CD4-positive, alpha-beta T cell treated with Interleukin-17A for 1 hour (primary cell): Measurements from ENCODE around the gene CRY1.
"Not testable (repeated sequence)": the region's sequence is repeated elsewhere in the genome, so short reads cannot be mapped to it uniquely, and the experiment has no call there.

Source experiments
- DNase-seq: peaks from one replicate; pipeline ENCODE4 v3.0.0-alpha.2; 2020

The CRY1 gene

GRCh38 chr12:107107381-107107780 lies 14.0 kb upstream of the CRY1 start:
- DNase-seq: no peak

DNA sequence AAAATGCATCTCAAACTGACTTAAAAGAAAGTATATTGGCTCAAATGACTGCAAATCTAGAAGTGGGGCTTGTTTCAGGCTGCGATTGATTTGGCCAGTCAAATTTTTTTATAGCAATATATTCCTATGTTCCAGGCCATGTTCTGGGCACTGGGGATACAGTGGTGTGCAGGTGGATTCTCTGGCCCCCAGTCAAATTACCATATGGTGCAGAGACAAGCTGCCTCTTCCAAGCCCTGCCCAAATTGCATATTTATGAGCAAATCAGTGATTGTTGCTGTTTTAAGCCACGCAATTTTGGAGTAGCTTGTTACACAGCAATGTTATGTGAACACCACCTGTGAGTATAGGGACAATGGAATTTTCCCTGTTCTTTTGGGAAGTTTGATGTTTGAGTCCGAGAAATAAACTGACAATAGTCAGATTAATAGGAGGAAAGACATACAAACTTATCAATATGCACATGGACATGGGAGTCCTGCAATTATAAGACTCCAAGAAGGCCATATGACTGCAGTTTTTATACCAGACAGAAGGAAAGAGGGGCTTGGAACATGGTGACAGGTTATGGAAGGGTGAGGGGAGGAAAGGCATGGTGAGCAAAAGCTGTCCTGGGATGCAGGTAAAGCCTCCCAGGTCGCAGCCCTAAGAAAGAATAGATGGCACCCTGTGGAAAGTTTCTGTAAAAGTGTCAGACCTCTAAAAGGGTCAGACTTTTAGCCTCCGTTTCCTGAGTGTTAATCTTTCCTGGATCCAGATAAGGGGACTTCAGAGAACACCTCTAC lies 13.1 kb upstream of the CRY1 start:
- no peak for DNase-seq

- DNase-seq: no peak
These were observed 12.0 kb upstream of the CRY1 start for GRCh38 chr12:107105410-107105703.

DNA sequence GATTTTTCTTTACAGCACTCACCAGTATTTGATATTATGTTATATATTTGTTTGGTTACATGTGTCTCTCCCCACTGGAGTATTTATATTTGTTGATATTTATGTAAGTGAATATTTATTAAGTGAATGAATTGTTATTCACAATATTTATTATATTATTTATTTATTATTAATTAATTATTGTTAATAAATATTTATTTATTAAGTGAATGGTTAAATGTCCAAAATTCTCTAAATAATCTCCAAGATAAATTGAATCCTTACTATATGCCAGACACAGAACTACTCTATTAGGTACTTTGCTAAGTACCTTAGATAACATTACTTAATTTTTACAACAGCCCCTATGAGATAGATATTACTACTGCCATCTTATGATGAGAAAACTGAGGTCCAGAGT lies 10.2 kb upstream of the CRY1 start:
- DNase-seq: no peak

- DNase-seq: no peak
These were observed 9.7 kb upstream of the CRY1 start for GRCh38 chr12:107103097-107103496.

DNA sequence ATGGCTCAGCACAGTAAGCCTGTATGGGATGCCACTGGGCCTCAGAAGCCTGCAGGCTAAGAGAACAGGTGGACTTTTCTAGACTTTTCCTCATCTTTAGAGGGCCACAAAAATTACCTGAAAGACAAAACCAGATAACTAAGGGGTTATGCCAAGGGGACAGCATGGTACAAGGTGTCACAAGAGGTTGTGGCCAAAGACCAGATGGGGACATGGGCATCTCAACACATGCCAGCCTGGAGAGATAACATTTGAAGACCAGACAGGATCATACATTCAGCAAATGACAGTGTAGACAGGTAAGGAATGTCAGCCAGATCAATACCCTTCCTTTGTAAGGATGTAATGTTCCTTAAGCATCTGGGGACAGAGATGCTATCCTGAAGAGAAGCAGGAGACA lies 8.9 kb upstream of the CRY1 start:
- DNase-seq: no peak

GRCh38 chr12:107101651-107102050 lies 8.3 kb upstream of the CRY1 start:
- no peak for DNase-seq

GRCh38 chr12:107099917-107100316 lies 6.6 kb upstream of the CRY1 start:
- no peak for DNase-seq

DNA sequence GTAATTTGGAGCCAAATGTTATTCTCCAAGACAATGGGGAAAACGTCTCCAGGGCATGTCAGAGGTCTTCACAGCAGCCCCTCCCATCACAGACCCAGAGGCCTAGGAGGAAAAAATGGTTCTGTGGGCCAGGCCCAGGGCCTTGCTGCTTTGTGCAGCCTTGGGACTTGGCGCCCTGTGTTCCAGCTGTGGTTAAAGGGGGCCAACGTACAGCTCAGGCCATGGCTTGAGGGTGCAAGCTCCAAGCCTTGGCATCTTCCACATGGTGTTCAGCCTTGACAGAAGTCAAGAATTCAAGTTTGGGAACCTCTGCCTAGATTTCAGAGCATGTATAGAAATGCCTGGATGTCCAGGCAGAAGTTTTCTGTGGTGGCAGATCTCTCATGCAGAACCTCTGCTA lies 3.2 kb upstream of the CRY1 start:
- no peak for DNase-seq

- DNase-seq: no peak
These were observed 767 bp upstream of the CRY1 start for GRCh38 chr12:107094183-107094448.

DNA sequence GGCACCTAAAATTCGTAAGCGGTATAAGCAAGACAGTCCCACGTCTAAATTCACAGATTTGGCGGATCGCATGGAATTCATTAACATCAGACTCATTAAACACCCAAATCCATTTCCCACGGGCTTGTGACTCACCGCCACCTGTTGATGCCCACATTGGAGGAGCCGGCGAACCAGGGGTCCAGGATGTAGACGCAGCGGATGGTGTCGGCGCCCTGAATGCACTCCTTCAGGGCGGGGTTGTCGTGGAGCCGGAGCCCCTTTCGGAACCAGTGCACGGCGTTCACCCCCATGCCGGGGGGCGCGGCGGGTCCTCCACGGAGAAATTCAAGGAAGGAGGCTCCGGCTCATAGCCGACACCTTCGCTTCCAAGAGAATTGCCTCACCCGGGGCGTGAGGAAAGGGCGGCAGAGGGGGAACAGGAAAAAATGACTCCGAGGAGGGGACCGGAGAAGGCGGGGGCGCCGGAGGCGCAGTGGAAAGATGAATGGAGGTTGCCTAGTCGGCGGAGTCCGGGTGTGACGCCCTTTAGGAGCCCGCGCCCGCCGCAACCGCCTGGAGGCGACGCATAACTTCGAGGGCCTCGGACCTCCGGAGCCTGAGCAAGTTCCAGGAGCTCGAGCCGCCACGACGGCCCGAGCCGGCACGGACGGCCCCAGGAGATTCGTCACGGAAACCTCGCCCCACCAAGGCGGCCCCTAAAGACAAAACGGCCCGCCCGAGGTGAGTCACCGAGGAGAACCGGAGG lies 506 bp downstream of the CRY1 start:
- peak; percentile 76 for DNase-seq

GRCh38 chr12:107091989-107092641 lies 1.2 kb downstream of the CRY1 start:
- DNase-seq: peak; percentile 78

DNA sequence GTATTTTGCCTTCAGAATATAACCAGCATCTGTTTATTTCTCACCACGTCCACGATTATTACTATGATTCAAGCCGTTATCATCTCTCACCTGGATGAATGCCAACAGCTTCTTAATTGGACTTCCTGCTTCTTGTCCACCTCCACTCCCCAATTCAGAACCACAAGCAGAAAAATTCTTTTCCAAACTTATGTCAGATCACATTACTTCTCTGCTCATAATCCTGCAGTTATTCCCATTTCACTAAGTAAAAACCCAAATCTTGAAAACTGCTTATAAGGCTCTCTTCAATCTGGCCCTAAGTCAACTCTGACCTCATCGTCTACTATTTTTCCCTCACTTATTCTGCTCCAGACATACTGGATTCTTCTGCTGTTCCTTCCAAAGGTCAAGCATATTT lies 2.0 kb downstream of the CRY1 start:
- DNase-seq: no peak

GRCh38 chr12:107090711-107091110 lies 2.6 kb downstream of the CRY1 start:
- DNase-seq: no peak

GRCh38 chr12:107088912-107089311 lies 4.4 kb downstream of the CRY1 start:
- no peak for DNase-seq

DNA sequence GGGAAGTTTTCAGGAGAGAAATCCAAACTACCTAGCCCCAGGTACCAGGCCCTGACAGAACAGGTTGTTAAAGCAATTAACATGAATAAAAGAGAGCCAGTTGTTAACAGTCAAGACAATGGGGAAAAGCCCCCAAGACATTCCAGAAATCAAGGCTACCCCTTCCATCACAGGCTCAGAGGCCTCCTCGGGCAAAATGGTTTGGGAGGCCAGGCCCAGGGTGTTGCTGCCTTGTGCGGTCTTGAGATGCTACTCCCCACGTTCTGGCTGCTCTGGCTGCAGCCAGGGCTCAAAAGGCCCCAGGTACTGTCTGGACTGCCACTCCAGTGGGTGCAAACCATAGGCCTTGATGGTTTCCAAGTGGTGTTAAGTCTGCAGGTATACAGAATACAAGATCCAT lies 7.0 kb downstream of the CRY1 start:
- DNase-seq: no peak

DNA sequence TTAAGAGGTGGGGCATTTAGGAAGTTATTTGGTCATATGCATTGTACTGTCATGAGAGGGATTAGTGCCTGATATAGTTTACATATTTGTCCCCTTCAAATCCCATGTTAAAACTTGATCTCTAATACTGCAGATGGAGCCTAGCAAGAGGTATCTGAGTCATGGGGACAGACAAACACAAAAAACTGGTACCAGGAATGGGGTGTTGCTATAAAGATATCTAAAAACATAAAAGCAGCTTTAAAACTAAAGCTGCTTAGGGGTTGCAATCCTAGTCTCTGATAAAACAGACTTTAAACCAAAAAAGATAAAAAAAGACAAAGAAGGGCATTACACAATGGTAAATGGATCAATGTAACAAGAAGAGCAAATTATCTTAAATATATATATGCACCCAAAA lies 11.6 kb downstream of the CRY1 start:
- DNase-seq: no peak

DNA sequence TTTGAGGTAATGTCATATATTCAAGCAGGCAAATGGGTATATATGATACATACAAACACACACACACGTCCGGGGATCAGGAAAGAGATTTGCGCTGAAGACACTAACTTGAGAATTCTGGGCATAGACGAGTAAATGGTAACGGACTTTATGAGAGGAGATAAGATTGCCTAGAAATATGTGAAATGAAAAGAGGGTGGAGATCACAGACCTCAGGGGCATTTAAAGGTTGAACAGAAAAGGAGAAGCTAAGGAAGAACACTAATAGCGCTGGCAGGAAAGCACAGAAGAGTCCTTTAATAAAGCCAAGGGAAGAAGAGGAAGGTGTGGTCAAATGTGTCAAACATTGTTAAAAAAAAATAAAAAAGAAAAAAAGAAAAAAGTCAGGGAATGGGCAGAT lies 13.1 kb downstream of the CRY1 start:
- no peak for DNase-seq

- DNase-seq: peak; percentile 53
These were observed 14.0 kb downstream of the CRY1 start for GRCh38 chr12:107079172-107080011.

- not testable (repeated sequence) for DNase-seq
These were observed 20.1 kb downstream of the CRY1 start for GRCh38 chr12:107073266-107073665.

DNA sequence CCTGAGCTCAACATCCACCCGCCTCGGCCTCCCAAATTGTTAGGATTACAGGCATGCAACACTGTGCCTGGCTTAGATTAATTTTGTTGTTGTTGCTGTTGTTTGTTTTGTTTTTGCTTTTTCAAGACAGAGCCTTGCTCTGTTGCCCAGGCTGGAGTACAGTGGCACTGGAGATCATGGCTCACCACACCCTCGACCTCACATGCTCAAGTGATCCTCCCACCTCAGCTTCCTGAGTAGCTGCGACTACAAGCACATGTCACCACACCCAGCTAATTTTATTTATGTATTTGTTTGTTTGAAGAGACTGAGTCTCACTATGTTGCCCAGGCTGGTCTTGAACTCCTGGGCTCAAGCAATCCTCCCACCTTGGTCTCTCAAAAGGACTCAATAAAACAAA lies 26.7 kb downstream of the CRY1 start:
- DNase-seq: no peak

- no peak for DNase-seq
These were observed 28.7 kb downstream of the CRY1 start for GRCh38 chr12:107064687-107065086.

GRCh38 chr12:107064243-107064642 lies 29.1 kb downstream of the CRY1 start:
- no peak for DNase-seq

- DNase-seq: no peak
These were observed 35.2 kb downstream of the CRY1 start for GRCh38 chr12:107058190-107058589.
